ENCODE data around the gene RPUSD1. TPM values are rescaled to one million over a fixed set of nuclear protein-coding genes. Genes with fewer than 3 reads are reported as not detected.
"Not testable (repeated sequence)": the region's sequence is repeated elsewhere in the genome, so short reads cannot be mapped to it uniquely, and the experiment has no call there.

RPUSD1 gene
- total RNA-seq, 1 donor from 2014 or later, result 31.0 TPM

DNA sequence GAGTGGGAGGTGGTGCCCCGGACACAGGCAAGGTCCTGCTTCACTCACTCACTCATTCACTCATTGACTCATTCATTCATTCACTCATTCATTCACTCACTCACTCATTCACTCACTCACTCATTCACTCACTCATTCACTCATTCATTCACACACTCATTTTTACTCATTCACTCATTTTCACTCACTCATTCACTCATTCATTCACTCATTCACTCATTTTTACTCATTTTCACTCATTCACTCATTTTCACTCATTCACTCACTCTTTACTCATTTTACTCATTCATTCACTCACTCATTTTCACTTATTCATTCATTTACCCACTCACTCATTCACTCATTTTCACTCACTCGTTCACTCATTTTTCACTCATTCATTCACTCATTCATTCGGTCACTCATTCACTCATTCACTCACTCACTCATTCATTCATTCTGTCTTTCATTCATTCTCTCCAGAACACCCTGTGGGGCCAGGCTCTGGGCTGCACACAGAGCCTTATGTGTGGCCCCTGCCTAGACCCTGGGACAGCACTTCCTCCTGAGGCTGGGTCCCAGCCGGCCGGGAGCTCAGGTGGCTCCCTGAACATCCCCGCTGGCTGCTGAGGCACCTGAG lies 9.2 kb downstream of the RPUSD1 start:
- TF ChIP-seq CTCF (conservative IDR thresholded peaks at IDR 0.05; ENCODE audit: low read depth, low read length), result no peak
- no peak for DNase-seq (ENCODE audit: low read depth)

GRCh38 chr16:778447-778846 lies 9.7 kb downstream of the RPUSD1 start:
- H3K4me3 ChIP-seq (ENCODE audit: low read depth, low read length), result no peak overlapping the region
- TF ChIP-seq CTCF (conservative IDR thresholded peaks at IDR 0.05; ENCODE audit: low read depth, low read length), result no peak
- no peak for DNase-seq (ENCODE audit: low read depth)

More for the DNA sequence above, 9.2 kb downstream of the RPUSD1 start:
- H3K4me3 ChIP-seq (ENCODE audit: low read depth, low read length), result no peak overlapping the region

GRCh38 chr16:777826-778225 lies 10.4 kb downstream of the RPUSD1 start:
- H3K4me3 ChIP-seq (ENCODE audit: low read depth, low read length), result no peak overlapping the region
- no peak for DNase-seq (ENCODE audit: low read depth)
- no peak for TF ChIP-seq CTCF (conservative IDR thresholded peaks at IDR 0.05; ENCODE audit: low read depth, low read length)

DNA sequence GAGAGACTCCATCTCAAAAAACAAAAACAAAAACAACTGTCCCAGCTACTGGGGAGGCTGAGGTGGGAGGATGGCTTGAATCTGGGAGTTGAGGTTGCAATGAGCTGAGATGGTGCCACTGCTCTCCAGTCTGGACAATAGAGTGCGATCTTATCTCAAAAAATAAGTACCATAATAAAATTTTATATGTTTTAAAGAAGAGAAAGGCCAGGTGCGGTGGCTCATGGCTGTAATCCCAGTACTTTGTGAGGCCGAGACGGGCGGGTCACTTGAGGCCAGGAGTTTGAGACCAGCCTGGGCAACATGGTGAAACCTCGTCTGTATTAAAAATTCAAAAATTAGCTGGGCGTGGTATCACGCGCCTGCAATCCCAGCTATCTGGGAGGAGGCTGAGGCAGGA lies 11.4 kb downstream of the RPUSD1 start:
- no peak for DNase-seq (ENCODE audit: low read depth)
- no peak overlapping the region for H3K4me3 ChIP-seq (ENCODE audit: low read depth, low read length)
- no peak for TF ChIP-seq CTCF (conservative IDR thresholded peaks at IDR 0.05; ENCODE audit: low read depth, low read length)

DNA sequence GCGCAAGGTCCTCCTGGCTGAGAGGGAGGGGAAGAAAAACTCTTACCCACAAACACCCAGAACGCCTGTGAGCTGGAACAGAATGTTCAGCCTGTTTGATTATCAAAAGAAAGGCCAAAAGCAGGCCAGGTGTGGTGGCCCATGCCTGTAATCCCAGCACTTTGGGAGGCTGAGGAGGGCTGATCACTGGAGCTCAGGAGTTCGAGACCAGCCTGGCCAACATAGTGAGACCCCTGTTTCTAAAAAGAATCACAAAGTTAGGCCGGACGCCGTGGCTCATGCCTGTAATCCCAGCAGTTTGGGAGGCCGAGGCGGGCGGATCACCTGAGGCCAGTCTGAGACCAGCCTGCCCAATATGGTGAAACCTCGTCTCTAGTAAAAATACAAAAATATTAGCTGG lies 11.9 kb downstream of the RPUSD1 start:
- DNase-seq (ENCODE audit: low read depth); H3K4me3 ChIP-seq (ENCODE audit: low read depth, low read length): not testable (repeated sequence)

DNA sequence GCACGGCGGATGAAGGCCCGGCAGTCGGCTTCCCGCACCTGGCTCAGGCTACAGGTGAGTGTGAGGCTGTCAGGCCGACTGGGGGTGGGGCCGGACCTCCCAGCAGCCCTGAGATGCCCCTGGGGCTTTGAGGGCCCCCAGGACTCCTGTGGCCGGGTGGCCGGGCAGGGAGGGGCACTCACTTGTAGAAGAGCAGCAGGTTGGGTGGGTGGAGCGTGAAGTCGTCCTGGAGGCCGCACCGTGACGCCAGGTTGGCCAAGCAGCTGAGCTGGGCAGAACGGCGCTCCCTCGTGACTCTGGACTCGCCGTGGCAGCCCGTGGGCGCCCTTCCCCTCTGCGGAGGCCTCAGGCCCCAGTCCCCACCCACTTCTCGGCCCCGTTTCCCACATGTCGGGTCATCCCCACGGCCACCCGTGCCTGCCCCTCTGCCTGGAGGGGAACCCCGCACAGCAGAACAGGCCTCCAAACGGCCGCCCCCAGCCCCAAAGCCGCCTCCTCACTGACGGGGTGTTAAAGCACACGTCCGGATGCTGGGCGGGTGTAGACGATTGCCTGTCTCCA lies 12.9 kb downstream of the RPUSD1 start:
- TF ChIP-seq CTCF (conservative IDR thresholded peaks at IDR 0.05; ENCODE audit: low read depth, low read length), result no peak
- no peak for DNase-seq (ENCODE audit: low read depth)
- H3K4me3 ChIP-seq (ENCODE audit: low read depth, low read length), result no peak overlapping the region

- DNase-seq (ENCODE audit: low read depth), result no peak
- H3K4me3 ChIP-seq (ENCODE audit: low read depth, low read length), result no peak overlapping the region
- TF ChIP-seq CTCF (conservative IDR thresholded peaks at IDR 0.05; ENCODE audit: low read depth, low read length), result no peak
Observed at GRCh38 chr16:774086-775001, 13.8 kb downstream of the RPUSD1 start.
